Ovary (tissue), 3 donors: ENCODE results near the gene SH3BP5L.

Experiments
- CTCF ChIP-seq, 3 donors: fragments of 450-650 bp in 2 of 3; fragments of 200-600 bp in 1 of 3; IDR thresholded peaks; one replicate each; pipeline versions ENCODE4 v1.5.1 to v1.8.0; 2016 to 2022; ENCODE audit warnings: antibody characterized with exemption in 3 of 3, mild to moderate bottlenecking in 1 of 3
- EP300 ChIP-seq: sonication (generic); formaldehyde crosslinking; IDR thresholded peaks from one replicate; pipeline ENCODE4 v1.6.1; 2017; ENCODE audit warnings: antibody characterized with exemption
- POLR2A ChIP-seq: fragments of 450-650 bp; IDR thresholded peaks from one replicate; pipeline ENCODE4 v1.6.1; 2017; ENCODE audit warnings: antibody characterized with exemption, mild to moderate bottlenecking, moderate library complexity
- donor health status: DM: no; HTN: no; CAD: no.

GRCh38 chr1:248839168-248839555 is 13.4 kb upstream of the SH3BP5L start:
- TF ChIP-seq CTCF (IDR thresholded peaks at IDR 0.05) (no peak), POLR2A (no peak), EP300 (no peak)
